Left renal cortex interstitium (tissue), 4 donors: Measurements from ENCODE around the gene FSCN2. TPM values are rescaled to one million over a fixed set of nuclear protein-coding genes. Genes with fewer than 3 reads are reported as not detected.

Source experiments
- DNase-seq, 4 donors: peaks; one replicate each; pipeline ENCODE4 v3.0.0-alpha.2; 2013; ENCODE audit warnings: low read depth in 4 of 4, low spot score in 2 of 4, missing footprints in 1 of 4
- polyA plus RNA-seq, 4 donors: library from polyadenylated mRNA; unstranded; fragments of 120-200 nt; gene quantifications; one replicate each; pipeline ENCODE4 v1.2.1, GENCODE V29; 2013; ENCODE audit not compliant: insufficient read length in 4 of 4

FSCN2 gene
- polyA plus RNA-seq, 4 donors: 1.3 to 2.8 (median 2.1) TPM

DNA sequence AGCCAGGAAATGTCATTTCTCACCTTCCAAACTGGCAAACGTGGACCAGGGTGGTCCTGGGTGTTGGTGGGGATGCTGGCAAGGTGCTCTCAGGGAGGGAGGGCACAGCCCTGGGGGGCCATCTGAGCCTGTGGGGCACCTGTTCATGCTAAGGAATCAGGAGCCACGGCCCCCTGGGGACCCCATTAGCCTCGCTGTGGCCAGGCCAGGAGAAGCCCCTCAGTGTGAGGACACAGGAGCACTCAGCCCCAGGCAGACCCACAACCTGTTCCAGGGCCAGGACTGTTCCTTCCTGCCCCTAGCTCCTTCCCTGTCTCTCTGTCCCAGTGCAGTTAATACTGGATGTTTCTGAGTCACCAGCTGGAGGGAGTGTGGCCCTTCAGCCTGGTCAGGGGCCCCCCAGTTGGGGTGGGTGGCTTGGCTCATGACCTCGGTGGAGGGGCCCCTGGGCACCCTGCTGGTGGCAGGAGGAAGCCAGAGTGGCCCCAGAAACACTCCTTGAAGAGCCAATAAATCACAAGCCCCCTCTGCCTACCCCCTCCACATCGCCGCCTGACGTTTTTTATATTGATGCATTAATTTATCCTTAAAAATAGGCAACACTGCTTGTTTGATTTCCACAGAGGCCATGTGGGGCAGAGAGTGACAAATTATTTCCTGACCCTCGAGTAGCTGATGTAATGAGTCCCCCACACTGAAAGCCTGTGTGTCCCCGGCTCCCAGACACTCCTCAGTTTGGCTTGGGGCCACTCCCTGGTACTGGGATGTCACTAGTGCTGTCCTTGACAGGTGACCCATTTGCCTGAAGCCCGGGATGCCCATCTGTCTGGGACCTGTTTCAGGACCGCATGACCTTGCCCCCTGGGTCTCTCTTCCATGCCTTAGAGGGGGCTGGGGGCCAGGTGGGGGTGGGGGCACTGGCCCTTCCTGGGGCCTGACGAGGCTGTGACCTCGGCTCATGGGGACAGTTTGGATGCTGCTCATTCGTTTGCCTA is 37.9 kb upstream of the FSCN2 start:
- DNase-seq: no peak

DNA sequence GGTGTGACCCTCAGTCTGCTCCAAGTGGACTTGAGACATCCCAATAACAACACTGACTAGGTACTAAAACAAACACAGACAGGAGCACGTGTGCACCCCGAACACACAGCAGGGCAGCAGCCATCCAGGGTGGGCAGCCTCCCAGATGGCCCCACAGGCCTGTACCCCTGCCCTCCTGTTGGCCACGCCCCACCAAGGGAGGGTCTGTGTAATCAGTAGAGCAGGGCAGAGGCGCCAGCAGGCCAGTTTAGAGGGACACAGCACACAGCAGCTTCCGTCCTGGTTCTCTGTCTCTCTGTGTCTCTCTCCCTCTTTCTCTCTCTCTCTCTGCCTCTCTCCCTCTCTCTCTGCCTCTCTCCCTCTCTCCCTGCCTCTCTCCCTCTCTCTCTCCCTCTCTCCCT is 37.0 kb upstream of the FSCN2 start:
- no peak for DNase-seq

DNA sequence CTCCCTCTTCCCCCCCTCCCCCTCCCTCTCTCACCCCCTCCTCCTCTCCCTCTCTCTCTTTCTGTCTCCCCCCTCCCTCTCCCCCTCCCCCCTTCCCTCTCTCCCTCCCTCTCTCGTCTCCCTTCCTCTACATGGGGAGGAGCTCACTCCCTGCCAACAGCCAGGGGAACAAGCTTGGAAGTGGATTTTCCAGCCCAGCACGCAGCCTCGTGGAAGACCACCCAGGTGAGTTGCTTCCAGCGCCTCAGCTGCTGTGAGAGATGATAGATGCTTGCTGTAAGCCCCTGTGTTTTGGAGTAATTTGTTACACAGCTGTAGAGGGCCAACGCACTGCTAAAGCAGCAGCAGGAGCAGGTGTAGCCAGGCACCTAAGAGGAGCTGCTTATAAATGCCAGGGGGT is 36.4 kb upstream of the FSCN2 start:
- DNase-seq: no peak

DNA sequence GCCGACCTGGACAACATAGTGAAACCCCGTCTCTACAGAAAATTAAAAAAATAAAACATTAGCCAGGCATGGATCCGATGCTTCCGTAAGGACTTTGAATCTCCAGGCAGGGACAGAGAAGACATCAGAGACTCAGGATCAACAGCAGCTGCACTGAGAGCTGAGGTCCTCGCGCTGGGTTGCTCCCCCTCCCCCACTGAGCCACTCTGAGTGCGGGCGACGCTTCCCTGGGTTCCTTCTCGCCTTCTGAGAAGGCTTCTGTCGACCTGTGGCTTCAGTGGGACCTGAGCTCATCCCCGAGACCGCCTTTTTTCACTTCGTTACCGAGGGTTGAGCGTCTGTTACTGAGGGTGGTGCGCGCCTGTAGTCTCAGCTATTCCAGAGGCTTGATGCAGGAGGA is 36.0 kb upstream of the FSCN2 start:
- DNase-seq: no peak

DNA sequence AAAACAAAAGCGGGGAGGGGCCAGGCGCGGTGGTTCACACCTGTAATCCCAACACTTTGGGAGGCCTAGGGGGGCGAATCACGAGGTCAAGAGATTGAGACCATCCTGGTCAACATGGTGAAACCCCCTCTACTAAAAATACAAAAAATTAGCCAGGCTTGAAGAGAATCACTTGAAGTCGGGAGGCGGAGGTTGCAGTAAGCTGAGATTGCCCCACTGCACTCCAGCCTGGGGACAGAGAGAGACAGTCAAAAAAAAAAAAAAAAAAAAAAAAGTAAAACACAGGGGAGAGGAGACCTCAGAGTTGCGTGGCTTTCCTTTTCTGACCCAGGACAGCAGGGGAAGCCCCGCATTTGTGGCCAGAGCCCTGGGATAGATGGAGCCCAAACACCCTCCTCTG is 35.5 kb upstream of the FSCN2 start:
- DNase-seq: no peak

DNA sequence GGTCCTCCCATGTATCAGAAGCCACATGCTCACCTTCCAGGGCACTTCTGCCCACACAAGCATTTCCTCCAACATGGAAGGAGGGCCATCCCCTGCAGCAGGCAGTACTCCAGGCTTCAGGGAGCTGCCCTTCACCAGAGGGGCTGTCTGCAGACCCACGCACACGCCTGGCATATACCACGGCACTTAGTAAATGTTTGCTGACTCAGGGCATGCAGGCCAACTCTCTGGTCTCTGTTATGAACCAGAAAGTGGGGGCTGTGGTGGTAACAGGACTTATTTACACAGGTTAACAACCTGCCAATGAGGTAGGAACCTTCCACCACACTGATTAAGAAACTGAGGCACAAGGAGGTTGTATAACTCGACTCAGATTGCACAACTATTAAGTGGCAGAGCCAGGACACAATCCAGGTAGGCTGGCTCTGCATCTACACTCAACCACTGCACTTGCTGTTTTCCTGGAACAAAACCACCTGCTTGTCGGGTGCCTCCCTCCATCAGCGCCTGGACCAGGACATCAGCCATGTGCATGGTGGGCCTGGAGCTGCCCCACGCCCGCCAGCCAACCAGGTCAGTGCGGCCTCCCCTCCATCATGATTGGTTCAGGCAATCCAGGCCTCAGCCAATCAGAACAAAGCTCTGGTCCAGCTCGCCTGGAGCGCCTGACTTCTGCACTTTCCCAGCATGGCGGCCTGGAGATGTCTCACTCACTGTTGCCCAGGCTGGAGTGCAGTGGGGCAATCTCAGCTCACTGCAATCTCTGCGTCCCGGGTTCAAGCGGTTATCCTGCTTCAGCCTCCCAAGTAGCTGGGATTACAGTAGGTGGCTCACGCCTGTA is 34.8 kb upstream of the FSCN2 start:
- no peak for DNase-seq

DNA sequence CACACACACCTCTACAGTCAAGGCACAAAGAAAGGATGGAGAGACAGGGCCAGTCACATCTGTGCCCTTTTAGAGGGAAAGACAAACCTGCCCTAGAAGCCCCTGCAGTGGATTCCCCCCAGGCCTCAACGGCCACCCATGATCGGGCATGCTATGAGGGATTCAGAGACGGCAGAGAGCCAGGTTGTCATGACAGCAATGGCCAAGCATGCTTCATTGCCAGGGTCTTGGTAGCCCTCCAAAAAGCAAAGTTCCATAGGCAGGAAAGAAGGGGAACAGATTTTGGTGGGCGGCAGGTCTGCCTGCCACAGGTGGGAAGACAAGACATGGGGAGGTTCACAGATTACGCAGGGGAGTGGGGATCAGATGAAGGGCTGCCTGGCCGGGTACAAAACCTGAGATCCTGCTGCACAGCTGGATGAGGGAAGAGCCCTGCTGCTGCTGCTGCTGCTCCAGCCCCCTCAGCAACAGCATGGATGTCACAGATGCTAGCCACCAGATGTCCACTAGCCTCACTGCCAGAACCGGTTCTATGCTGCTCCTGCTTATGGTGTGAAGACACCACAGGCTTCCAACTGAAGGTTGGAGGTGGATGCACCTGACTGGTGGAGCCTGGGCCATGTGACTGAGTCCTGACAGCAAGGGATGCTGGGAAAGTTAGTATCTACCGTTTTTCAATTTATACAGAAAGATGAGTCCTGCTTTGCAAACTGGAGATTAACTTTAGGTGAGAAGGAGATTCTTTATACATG is 33.4 kb upstream of the FSCN2 start:
- no peak for DNase-seq

DNA sequence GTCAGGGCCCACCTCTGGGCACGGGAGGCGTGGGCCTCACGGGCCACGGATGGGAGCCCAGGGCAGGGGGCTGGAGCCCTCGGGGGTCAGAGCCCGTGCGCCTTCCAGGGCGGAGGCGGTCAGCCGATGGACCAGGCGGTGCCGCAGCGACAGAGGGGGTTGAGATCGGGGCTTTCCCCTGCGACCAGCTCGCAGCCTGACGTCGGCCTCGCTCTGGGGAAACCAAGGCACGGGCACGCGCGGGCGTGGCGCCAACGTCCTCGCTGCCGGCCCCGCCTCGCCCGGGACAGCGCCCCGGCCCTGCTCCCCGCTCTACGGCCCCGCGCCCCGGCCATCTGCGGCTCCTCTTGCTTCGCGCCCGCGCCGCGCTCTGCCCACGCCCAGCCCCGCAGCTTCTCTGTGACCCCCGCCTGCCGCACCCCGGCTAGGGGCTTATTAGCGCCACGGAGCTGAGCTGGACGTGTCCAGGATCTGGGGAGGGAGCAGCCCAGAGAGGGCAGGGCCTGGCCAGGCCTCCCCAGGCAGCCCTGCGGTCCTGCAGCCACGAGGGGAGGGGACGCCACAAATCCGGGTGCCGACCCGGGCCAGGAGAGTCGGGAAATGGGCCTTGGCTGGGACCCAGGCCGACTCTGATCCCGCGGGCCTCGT is 29.1 kb upstream of the FSCN2 start:
- no peak for DNase-seq

DNA sequence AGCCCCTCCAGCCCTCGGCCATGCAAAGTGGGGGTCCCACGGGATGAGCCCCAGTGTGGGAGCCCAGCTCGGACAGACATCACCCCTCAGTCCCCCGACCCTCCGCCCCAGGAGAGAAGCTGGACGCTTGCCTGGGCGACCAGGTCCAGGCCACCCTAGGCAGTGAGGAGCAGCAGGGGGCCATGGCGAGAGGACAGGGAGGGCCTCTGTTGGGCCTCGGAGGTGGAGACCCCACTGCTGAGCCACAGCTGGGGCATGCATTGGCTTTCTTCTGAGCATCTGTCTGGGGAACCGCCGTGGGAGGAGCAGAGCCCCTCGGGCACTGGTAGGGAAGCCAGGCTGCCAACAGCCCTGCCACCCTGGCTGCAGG is 28.6 kb upstream of the FSCN2 start:
- no peak for DNase-seq

DNA sequence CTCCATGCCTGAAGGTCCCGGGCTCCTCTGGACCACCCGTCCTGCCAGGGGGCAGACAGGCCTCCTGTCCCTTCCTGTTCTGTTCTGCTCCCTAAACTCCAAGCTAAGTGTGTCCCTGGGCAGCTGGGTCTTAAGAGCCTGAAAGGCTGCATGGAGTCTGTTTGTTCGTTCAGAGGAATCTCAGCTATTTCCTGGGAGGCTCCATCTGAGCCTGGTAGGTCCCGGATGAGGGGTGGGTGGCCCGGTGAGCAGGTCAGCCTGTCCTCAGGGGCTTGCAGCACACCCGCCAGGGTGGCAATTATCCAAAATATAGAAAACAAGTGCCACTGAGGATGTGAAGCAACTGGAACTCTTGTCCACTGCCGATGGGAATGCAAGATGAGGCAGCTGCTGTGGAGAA is 28.1 kb upstream of the FSCN2 start:
- DNase-seq: no peak

DNA sequence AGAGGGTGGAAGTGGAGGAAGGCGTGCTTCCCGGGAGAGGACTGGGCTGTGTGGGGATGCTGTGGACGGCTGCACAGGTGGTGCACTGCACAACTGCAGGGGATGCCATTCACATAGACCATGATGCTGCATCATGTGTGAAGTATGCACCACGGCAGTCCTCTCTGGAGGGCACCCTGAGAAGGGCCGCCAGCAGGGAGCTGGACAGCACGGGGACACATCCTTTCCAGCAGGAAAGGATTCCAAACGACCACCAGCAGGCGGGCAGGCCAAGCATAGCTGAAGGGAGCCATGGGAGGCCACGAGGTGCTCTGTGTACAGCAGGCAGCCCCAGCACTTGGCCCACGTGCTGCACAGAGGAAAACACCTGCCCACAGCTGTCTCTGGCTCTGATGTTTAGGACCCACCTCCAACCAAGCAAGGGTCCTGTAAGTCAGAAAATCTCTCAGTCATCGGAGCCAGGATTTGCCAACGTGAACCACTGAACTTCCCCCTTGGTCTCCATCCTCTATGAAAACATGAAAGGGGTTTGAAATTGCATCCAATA is 25.6 kb upstream of the FSCN2 start:
- DNase-seq: no peak

DNA sequence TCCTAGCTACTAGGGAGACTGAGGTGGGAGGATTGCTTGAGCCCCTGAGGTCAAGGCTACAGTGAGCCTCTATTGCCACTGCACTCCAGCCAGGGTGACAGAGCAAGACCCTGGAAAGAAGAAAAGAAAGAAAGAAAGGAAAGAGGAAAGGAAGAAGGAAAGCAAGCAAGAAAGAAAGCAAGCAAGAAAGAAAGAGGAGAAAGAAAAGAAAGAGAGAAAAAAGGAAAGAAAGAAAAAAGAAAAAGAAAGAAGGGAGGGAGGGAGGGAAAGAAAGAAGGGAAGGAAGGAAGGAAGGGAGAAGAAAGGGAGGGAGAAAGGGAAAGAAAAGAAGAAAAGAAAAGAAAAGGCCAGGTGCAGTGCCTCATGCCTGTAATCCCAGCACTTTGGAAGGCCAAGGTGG is 24.6 kb upstream of the FSCN2 start:
- DNase-seq: no peak

DNA sequence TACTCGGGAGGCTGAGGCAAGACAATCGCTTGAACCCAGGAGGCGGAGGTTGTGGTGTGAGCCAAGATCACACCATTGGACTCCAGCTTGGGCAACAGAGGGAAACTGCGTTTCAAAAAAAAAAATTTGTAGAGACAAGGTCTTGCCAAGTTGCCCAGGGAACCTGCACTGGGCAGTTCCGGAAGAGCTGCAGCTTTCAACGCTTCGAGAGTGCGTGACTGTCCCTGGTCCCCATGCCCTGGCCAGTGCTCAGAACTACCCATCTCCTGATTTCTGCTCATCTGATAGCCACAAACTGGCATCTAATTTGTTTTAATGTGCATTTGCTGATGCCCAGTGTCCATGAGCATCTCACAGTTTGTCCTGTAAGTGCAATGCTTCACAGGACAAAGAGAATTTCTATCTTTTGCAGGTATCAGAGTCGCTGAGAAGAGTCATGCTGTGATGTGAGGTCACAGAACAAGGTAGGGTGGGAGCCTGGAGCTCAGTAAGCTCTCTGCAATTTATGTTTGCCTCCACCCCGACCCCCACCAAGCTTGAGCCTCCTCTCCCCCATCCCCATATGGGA is 19.5 kb upstream of the FSCN2 start:
- no peak for DNase-seq

DNA sequence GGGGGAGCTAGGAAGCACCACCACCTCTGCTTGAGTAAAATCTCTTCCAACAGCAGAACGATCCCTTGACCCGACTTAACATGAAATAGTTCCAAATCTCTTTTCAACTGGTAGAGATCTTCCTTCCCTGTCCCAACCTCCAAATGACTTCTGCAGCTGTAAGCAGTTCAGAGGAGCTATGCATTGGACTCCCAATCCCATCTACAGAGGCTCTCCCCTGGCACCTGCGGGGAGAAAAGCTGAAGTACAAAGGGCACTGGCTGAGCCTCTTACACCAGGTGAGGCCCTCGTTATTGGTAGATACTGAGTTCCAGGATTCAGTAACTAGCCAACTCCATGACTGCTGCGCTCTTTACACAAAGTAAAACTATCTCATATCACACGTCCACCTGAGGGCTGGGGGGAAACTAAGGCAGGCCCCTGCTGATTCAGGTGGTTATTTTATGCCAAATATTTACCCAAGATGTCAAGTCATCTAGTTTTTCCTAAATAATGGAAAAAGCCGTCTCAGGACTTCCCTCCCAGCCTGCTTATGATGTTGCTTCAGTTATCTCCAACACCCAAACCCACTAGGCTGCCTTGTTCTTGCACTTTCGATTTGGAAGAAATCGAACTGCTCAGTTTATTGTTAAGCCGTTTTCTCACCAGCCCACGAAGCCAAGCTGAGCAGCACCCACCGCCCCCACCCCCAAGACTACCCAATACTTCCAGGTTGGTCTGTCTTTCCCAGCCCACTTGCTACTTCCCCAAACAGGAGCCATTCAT is 18.8 kb upstream of the FSCN2 start:
- no peak for DNase-seq

DNA sequence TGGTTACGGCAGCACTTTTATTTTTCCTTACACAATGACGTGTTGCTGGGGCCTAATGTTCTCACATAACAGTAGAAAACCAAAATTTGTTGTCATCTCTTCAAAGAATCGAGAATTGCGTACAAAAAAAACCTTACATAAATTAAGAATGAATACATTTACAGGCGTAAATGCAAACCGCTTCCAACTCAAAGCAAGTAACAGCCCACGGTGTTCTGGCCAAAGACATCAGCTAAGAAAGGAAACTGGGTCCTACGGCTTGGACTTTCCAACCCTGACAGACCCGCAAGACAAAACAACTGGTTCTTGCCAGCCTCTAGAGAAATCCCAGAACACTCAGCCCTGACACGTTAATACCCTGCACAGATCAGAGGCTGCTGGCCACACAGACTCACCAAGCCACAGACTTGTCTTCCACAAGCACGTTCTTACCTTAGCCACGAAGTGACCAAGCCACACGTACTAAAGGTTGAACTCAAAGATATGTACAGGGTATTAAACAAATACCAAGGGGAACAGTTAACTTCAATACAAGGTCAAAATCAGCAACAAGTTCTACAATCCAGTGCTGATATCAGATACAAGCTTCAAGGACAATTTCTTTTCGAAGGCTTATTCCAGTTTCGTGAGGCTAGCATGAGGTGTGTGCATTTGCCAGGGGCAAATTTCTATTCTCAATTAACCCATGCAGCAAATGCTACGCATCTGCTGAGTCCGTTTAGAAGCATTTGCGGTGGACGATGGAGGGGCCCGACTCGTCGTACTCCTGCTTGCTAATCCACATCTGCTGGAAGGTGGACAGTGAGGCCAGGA is 18.0 kb upstream of the FSCN2 start:
- DNase-seq: no peak

DNA sequence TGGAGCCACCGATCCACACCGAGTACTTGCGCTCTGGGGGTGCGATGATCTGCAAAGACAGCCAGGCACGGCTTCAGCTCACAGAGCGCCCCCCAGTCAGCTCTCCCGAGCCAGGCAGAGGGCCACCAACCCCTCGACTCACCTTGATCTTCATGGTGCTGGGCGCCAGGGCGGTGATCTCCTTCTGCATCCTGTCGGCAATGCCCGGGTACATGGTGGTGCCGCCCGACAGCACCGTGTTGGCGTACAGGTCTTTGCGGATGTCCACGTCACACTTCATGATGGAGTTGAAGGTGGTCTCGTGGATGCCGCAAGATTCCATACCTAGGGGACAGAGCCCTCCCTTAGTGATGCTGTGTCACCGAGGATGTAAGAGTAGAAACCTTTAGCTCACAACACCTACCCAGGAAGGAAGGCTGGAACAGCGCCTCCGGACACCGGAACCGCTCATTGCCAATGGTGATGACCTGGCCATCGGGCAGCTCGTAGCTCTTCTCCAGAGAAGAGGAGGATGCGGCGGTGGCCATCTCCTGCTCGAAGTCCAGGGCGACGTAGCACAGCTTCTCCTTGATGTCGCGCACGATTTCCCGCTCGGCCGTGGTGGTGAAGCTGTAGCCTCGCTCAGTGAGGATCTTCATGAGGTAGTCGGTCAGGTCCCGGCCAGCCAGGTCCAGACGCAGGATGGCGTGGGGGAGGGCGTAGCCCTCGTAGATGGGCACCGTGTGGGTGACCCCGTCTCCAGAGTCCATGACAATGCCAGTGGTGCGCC is 17.2 kb upstream of the FSCN2 start:
- DNase-seq: no peak

DNA sequence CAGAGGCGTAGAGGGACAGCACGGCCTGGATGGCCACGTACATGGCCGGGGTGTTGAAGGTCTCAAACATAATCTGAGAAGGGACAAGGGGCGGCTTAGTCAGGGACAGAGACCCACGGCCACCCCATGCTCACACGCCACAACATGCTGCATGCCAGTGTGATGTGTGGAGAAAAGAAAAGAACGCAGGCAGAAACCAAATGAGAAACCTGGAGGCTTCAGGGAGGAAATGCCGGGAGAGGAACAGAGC is 16.7 kb upstream of the FSCN2 start:
- DNase-seq: no peak
